Fibroblast of the conjunctiva (primary cell): ENCODE measurements around the gene GNG3.
A peak's percentile ranks its signal among the peaks of the same experiment; 100 is the strongest.
"Not testable (repeated sequence)": the region's sequence is repeated elsewhere in the genome, so short reads cannot be mapped to it uniquely, and the experiment has no call there.

ENCODE experiments used
- DNase-seq: peaks from one replicate; pipeline ENCODE4 v3.0.0-alpha.2; 2010; ENCODE audit warnings: low read depth

The GNG3 gene

GRCh38 chr11:62707277-62707861 is at the start of gene GNG3, which contains the start of gene BSCL2:
Gene GNG3 (plus strand): TSS chr11:62707676. CDS start chr11:62708296, 620 bp downstream.
Gene BSCL2 (minus strand): TSS chr11:62707424. CDS start chr11:62707195, 229 bp downstream.
- no peak for DNase-seq

- DNase-seq, result no peak
Measured at GRCh38 chr11:62664405-62665074, 42.9 kb upstream of the GNG3 start.

GRCh38 chr11:62665075-62665598 is 42.3 kb upstream of the GNG3 start, which contains the start of the genes C11orf98 and CSKMT:
Gene C11orf98 (minus strand): TSS chr11:62665210. CDS start chr11:62665169, 41 bp downstream.
Gene CSKMT (plus strand): TSS chr11:62665312. CDS start chr11:62665880, 568 bp downstream.
- DNase-seq, result peak; percentile 89

GRCh38 chr11:62665599-62666258 is 41.7 kb upstream of the GNG3 start:
- no peak for DNase-seq

GRCh38 chr11:62666259-62666926 is 41.1 kb upstream of the GNG3 start:
- DNase-seq, result no peak

GRCh38 chr11:62667460-62667859 is 40.0 kb upstream of the GNG3 start:
- DNase-seq, result no peak

- DNase-seq, result no peak
Measured at GRCh38 chr11:62669420-62670161, 37.9 kb upstream of the GNG3 start.

GRCh38 chr11:62671236-62671607 is 36.3 kb upstream of the GNG3 start:
- DNase-seq, result no peak

- no peak for DNase-seq
Measured at GRCh38 chr11:62671608-62672389, 35.7 kb upstream of the GNG3 start, which contains the start of the genes LBHD1 and UQCC3. Gene LBHD1 (minus strand): TSS chr11:62672267. CDS start chr11:62670031, 2,236 bp downstream. Gene UQCC3 (plus strand): TSS chr11:62671673. CDS start chr11:62671746, 73 bp downstream.

GRCh38 chr11:62673196-62673525 is 34.3 kb upstream of the GNG3 start:
- DNase-seq, result no peak

GRCh38 chr11:62675415-62675814 is 32.1 kb upstream of the GNG3 start:
- not testable (repeated sequence) for DNase-seq

GRCh38 chr11:62676698-62677097 is 30.8 kb upstream of the GNG3 start:
- no peak for DNase-seq

- DNase-seq, result no peak
Measured at GRCh38 chr11:62677156-62677555, 30.3 kb upstream of the GNG3 start.

GRCh38 chr11:62677714-62678113 is 29.8 kb upstream of the GNG3 start:
- DNase-seq, result no peak

GRCh38 chr11:62678433-62678769 is 29.1 kb upstream of the GNG3 start:
- DNase-seq, result no peak

GRCh38 chr11:62678770-62679696 is 28.4 kb upstream of the GNG3 start, which contains the start of gene UBXN1:
Gene UBXN1 (minus strand): TSS chr11:62679073. CDS start chr11:62678923, 150 bp downstream.
- peak; percentile 90 for DNase-seq

GRCh38 chr11:62680825-62681240 is 26.6 kb upstream of the GNG3 start:
- DNase-seq, result peak; percentile 87

GRCh38 chr11:62682518-62682917 is 25.0 kb upstream of the GNG3 start:
- DNase-seq, result no peak
